HEK293 (cell line): ENCODE results near the gene STEAP3.
A peak's percentile ranks its signal among the peaks of the same experiment; 100 is the strongest.

Experiments used
- CTCF ChIA-PET: fragments of 350-600 bp; formaldehyde crosslinking; extraction: SDS; loops from one replicate; lab custom pipeline; 2021; ENCODE audit warnings: antibody characterized with exemption; lab: Yijun Ruan, JAX
- POLR2A ChIA-PET: fragments of 300-600 bp; formaldehyde crosslinking; extraction: SDS; loops from one replicate; lab custom pipeline; 2020; ENCODE audit warnings: antibody characterized with exemption, inconsistent platforms; lab: Yijun Ruan, JAX
- H3K27ac ChIP-seq: fragments of 200-500 bp; sonication (Bioruptor generic); 2 replicates; pipeline ENCODE4 v1.5.1; 2014; ENCODE audit warnings: low read depth, low read length, control low read depth, inconsistent platforms; ENCODE audit errors: extremely low read depth
- H3K36me3 ChIP-seq, 2 experiments: fragments of 200-500 bp in 1 of 2; sonication (Bioruptor generic) in 1 of 2; 1 replicate in 1 of 2; 2 replicates in 1 of 2; pipeline ENCODE4 v1.5.1; 2014 to 2017; ENCODE audit warnings: inconsistent platforms in 2 of 2, low read length in 2 of 2; ENCODE audit not compliant: control insufficient read depth in 2 of 2, insufficient read depth in 1 of 2
- H3K4me1 ChIP-seq: fragments of 200-500 bp; sonication (Bioruptor generic); 2 replicates; pipeline ENCODE4 v1.5.1; 2014; ENCODE audit warnings: mild to moderate bottlenecking, low read length, inconsistent platforms; ENCODE audit not compliant: control insufficient read depth, insufficient read depth
- H3K4me3 ChIP-seq: 2 replicates; pipeline ENCODE4 v1.5.1; 2011; ENCODE audit warnings: low read depth, mild to moderate bottlenecking, control low read depth, low read length, moderate library complexity
- H3K9me3 ChIP-seq: fragments of 200-500 bp; sonication (Bioruptor generic); 2 replicates; pipeline ENCODE4 v1.5.1; 2014; ENCODE audit warnings: low read depth, low read length, inconsistent platforms; ENCODE audit not compliant: control insufficient read depth, insufficient read depth
- BCL11B ChIP-seq: fragments of 450-650 bp; formaldehyde crosslinking; IDR thresholded peaks from 2 replicates; pipeline ENCODE4 v1.5.1; 2016; ENCODE audit warnings: low read depth, missing biosample characterization, missing genetic modification characterization
- MZF1 ChIP-seq: fragments of 450-650 bp; formaldehyde crosslinking; IDR thresholded peaks from 2 replicates; pipeline ENCODE4 v1.5.1; 2017; ENCODE audit warnings: missing biosample characterization, missing genetic modification characterization, borderline replicate concordance
- SALL2 ChIP-seq: fragments of 450-650 bp; formaldehyde crosslinking; IDR thresholded peaks from 2 replicates; pipeline ENCODE4 v1.5.0; 2017; ENCODE audit warnings: missing biosample characterization, mild to moderate bottlenecking, missing genetic modification characterization, borderline replicate concordance
- SCRT2 ChIP-seq: fragments of 450-650 bp; formaldehyde crosslinking; IDR thresholded peaks from 2 replicates; pipeline ENCODE4 v1.5.1; 2016; ENCODE audit warnings: missing biosample characterization, missing genetic modification characterization
- ZBTB17 ChIP-seq: fragments of 450-650 bp; formaldehyde crosslinking; IDR thresholded peaks from 2 replicates; pipeline ENCODE4 v1.5.1; 2016; ENCODE audit warnings: missing biosample characterization, missing genetic modification characterization
- ZBTB48 ChIP-seq: fragments of 450-650 bp; formaldehyde crosslinking; IDR thresholded peaks from 2 replicates; pipeline ENCODE4 v1.5.1; 2016; ENCODE audit warnings: missing biosample characterization, missing genetic modification characterization
- ZBTB7A ChIP-seq: fragments of 450-650 bp; formaldehyde crosslinking; IDR thresholded peaks from 2 replicates; pipeline ENCODE4 v1.5.1; 2016; ENCODE audit warnings: low read depth, missing biosample characterization, missing genetic modification characterization
- ZNF280D ChIP-seq: fragments of 450-650 bp; formaldehyde crosslinking; IDR thresholded peaks from 2 replicates; pipeline ENCODE4 v1.5.1; 2016; ENCODE audit warnings: missing biosample characterization, missing genetic modification characterization
- ZNF423 ChIP-seq: fragments of 450-650 bp; formaldehyde crosslinking; IDR thresholded peaks from 2 replicates; pipeline ENCODE4 v1.5.1; 2016; ENCODE audit warnings: missing biosample characterization, missing genetic modification characterization
- ZNF501 ChIP-seq: fragments of 450-650 bp; formaldehyde crosslinking; IDR thresholded peaks from 2 replicates; pipeline ENCODE4 v1.5.1; 2016; ENCODE audit warnings: missing biosample characterization, missing genetic modification characterization
- ZNF560 ChIP-seq: fragments of 450-650 bp; formaldehyde crosslinking; IDR thresholded peaks from 2 replicates; pipeline ENCODE4 v1.5.1; 2017; ENCODE audit warnings: missing biosample characterization, missing genetic modification characterization, borderline replicate concordance
- ZNF624 ChIP-seq: fragments of 450-650 bp; formaldehyde crosslinking; IDR thresholded peaks from 2 replicates; pipeline ENCODE4 v1.5.1; 2017; ENCODE audit warnings: missing biosample characterization, missing genetic modification characterization
- ZNF639 ChIP-seq: fragments of 450-650 bp; formaldehyde crosslinking; IDR thresholded peaks from 2 replicates; pipeline ENCODE4 v1.5.1; 2016; ENCODE audit warnings: missing biosample characterization, missing genetic modification characterization
- ZNF677 ChIP-seq: fragments of 450-650 bp; IDR thresholded peaks from 2 replicates; pipeline ENCODE4 v1.5.0; 2018; ENCODE audit warnings: missing biosample characterization, mild to moderate bottlenecking, missing genetic modification characterization, moderate library complexity
- ZNF777 ChIP-seq: fragments of 450-650 bp; formaldehyde crosslinking; IDR thresholded peaks from 2 replicates; pipeline ENCODE4 v1.5.1; 2017; ENCODE audit warnings: missing biosample characterization, missing genetic modification characterization, borderline replicate concordance
- ZNF830 ChIP-seq: fragments of 450-650 bp; IDR thresholded peaks from 2 replicates; pipeline ENCODE4 v1.5.0; 2018; ENCODE audit warnings: missing biosample characterization, missing genetic modification characterization, low read depth, mild to moderate bottlenecking, moderate library complexity
- TF ChIP-seq, protein P1 (sequence below): fragments of 450-650 bp; formaldehyde crosslinking; optimal IDR thresholded peaks from 2 replicates; pipeline ENCODE3; 2016; ENCODE audit warnings: missing biosample characterization, mild to moderate bottlenecking, missing genetic modification characterization
- TF ChIP-seq, protein P2 (sequence below): fragments of 450-650 bp; formaldehyde crosslinking; IDR thresholded peaks from 2 replicates; pipeline ENCODE4 v1.5.1; 2016; ENCODE audit warnings: missing biosample characterization, missing genetic modification characterization, borderline replicate concordance
- TF ChIP-seq, protein P3 (sequence below): fragments of 450-650 bp; formaldehyde crosslinking; IDR thresholded peaks from 2 replicates; pipeline ENCODE4; 2016; ENCODE audit warnings: missing biosample characterization, missing genetic modification characterization
- TF ChIP-seq, protein P4 (sequence below): fragments of 450-650 bp; formaldehyde crosslinking; IDR thresholded peaks from 2 replicates; pipeline ENCODE4 v1.5.1; 2016; ENCODE audit warnings: missing biosample characterization, missing genetic modification characterization
- TF ChIP-seq, protein P5 (sequence below): fragments of 450-650 bp; formaldehyde crosslinking; IDR thresholded peaks from 2 replicates; pipeline ENCODE4 v1.5.1; 2016; ENCODE audit warnings: missing biosample characterization, missing genetic modification characterization, low read depth

STEAP3 gene

GRCh38 chr2:119240311-119241204, 16.9 kb downstream of the STEAP3 start:
- Histone ChIP-seq H3K36me3 (peaks cover 0 to 4% of the 10 kb centered on the region in 2 experiments; a peak in 1 of 3 replicates), H3K9me3 (no peaks in the 10 kb centered on the region), H3K4me3 (no peak overlapping the region), H3K4me1 (peaks cover 4% of the 10 kb centered on the region), H3K27ac (peak overlapping the region; percentile 73)
- POLR2A ChIA-PET: interaction anchor here (1.0 to 1.5 kb wide), 4 partner anchors 14 to 126 kb away, joined by 3 to 5 read pairs (median 4); partner anchors contain the start of genes C2orf76, DBI and STEAP3
- CTCF ChIA-PET: interaction anchor here (0.6 to 1.6 kb wide), 6 partner anchors 8 to 326 kb away, joined by 3 to 6 read pairs (median 4); no protein-coding TSS in a partner anchor
- TF ChIP-seq SALL2 (tag by site-specific recombination) (no peak), ZBTB17 (tag by site-specific recombination) (peak; percentile 64), SCRT2 (tag by site-specific recombination) (no peak), ZNF777 (tag by site-specific recombination) (no peak), ZNF560 (tag by site-specific recombination) (no peak), ZNF677 (no peak), ZBTB7A (tag by site-specific recombination) (no peak), ZNF501 (tag by site-specific recombination) (0 out of 2 replicates have a peak, but pooled peaks have one; percentile 16), ZNF639 (no peak), ZNF830 (tag by site-specific recombination) (no peak), MZF1 (tag by site-specific recombination) (no peak), ZNF624 (tag by site-specific recombination) (no peak), ZNF280D (tag by site-specific recombination) (no peak), ZNF423 (tag by site-specific recombination) (peak; percentile 52; the same call in 1 of the 2 replicates), ZBTB48 (tag by site-specific recombination) (peak; percentile 72; the same call in 1 of the 2 replicates), BCL11B (no peak)
- TF ChIP-seq, protein P1, sequence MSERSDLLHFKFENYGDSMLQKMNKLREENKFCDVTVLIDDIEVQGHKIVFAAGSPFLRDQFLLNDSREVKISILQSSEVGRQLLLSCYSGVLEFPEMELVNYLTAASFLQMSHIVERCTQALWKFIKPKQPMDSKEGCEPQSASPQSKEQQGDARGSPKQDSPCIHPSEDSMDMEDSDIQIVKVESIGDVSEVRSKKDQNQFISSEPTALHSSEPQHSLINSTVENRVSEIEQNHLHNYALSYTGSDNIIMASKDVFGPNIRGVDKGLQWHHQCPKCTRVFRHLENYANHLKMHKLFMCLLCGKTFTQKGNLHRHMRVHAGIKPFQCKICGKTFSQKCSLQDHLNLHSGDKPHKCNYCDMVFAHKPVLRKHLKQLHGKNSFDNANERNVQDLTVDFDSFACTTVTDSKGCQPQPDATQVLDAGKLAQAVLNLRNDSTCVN (tag by site-specific recombination): no peak
- TF ChIP-seq, protein P2, sequence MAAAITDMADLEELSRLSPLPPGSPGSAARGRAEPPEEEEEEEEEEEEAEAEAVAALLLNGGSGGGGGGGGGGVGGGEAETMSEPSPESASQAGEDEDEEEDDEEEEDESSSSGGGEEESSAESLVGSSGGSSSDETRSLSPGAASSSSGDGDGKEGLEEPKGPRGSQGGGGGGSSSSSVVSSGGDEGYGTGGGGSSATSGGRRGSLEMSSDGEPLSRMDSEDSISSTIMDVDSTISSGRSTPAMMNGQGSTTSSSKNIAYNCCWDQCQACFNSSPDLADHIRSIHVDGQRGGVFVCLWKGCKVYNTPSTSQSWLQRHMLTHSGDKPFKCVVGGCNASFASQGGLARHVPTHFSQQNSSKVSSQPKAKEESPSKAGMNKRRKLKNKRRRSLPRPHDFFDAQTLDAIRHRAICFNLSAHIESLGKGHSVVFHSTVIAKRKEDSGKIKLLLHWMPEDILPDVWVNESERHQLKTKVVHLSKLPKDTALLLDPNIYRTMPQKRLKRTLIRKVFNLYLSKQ (tag by site-specific recombination): no peak
- TF ChIP-seq, protein P3, sequence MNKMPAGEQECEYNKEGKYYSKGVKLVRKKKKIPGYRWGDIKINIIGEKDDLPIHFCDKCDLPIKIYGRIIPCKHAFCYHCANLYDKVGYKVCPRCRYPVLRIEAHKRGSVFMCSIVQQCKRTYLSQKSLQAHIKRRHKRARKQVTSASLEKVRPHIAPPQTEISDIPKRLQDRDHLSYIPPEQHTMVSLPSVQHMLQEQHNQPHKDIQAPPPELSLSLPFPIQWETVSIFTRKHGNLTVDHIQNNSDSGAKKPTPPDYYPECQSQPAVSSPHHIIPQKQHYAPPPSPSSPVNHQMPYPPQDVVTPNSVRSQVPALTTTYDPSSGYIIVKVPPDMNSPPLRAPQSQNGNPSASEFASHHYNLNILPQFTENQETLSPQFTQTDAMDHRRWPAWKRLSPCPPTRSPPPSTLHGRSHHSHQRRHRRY: no peak
- TF ChIP-seq, protein P4, sequence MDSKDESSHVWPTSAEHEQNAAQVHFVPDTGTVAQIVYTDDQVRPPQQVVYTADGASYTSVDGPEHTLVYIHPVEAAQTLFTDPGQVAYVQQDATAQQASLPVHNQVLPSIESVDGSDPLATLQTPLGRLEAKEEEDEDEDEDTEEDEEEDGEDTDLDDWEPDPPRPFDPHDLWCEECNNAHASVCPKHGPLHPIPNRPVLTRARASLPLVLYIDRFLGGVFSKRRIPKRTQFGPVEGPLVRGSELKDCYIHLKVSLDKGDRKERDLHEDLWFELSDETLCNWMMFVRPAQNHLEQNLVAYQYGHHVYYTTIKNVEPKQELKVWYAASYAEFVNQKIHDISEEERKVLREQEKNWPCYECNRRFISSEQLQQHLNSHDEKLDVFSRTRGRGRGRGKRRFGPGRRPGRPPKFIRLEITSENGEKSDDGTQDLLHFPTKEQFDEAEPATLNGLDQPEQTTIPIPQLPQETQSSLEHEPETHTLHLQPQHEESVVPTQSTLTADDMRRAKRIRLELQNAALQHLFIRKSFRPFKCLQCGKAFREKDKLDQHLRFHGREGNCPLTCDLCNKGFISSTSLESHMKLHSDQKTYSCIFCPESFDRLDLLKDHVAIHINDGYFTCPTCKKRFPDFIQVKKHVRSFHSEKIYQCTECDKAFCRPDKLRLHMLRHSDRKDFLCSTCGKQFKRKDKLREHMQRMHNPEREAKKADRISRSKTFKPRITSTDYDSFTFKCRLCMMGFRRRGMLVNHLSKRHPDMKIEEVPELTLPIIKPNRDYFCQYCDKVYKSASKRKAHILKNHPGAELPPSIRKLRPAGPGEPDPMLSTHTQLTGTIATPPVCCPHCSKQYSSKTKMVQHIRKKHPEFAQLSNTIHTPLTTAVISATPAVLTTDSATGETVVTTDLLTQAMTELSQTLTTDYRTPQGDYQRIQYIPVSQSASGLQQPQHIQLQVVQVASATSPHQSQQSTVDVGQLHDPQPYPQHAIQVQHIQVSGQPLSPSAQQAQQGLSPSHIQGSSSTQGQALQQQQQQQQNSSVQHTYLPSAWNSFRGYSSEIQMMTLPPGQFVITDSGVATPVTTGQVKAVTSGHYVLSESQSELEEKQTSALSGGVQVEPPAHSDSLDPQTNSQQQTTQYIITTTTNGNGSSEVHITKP (tag by site-specific recombination): 0 out of 2 replicates have a peak, but pooled peaks have one; percentile 3
- TF ChIP-seq, protein P5, sequence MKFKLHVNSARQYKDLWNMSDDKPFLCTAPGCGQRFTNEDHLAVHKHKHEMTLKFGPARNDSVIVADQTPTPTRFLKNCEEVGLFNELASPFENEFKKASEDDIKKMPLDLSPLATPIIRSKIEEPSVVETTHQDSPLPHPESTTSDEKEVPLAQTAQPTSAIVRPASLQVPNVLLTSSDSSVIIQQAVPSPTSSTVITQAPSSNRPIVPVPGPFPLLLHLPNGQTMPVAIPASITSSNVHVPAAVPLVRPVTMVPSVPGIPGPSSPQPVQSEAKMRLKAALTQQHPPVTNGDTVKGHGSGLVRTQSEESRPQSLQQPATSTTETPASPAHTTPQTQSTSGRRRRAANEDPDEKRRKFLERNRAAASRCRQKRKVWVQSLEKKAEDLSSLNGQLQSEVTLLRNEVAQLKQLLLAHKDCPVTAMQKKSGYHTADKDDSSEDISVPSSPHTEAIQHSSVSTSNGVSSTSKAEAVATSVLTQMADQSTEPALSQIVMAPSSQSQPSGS (tag by site-specific recombination): no peak
